A549 (cell line): ENCODE results near the gene USP6NL.

Experiments used
- CTCF ChIP-seq: fragments of >200 bp; sonication (Bioruptor Twin); formaldehyde crosslinking; IDR thresholded peaks from 3 replicates; pipeline ENCODE4 v1.5.1; 2016
- ESRRA ChIP-seq: fragments of 150-350 bp; IDR thresholded peaks from 2 replicates; pipeline ENCODE4 v1.6.1; 2014; ENCODE audit warnings: mild to moderate bottlenecking, low read length, borderline replicate concordance
- POLR2A ChIP-seq: IDR thresholded peaks from 2 replicates; pipeline ENCODE4 v1.6.1; 2012; ENCODE audit warnings: mild to moderate bottlenecking, low read length

- TF ChIP-seq CTCF: no peak
- no peak for TF ChIP-seq POLR2A
- no peak for TF ChIP-seq ESRRA
These were observed 143.2 kb downstream of the USP6NL start for GRCh38 chr10:11468126-11468742.
